ENCODE data around the gene CD247.

Gene CD247

GRCh38 chr1:167492481-167492910, 25.8 kb downstream of the CD247 start:
- no peak overlapping the region for H3K4me3 ChIP-seq (ENCODE audit: low read depth, low read length)
- no peak for DNase-seq (ENCODE audit: low read depth)

- DNase-seq (ENCODE audit: low read depth) = no peak
- H3K4me3 ChIP-seq (ENCODE audit: low read depth, low read length) = no peak overlapping the region
Measured at GRCh38 chr1:167491586-167492461, 26.5 kb downstream of the CD247 start.

GRCh38 chr1:167490765-167491164, 27.6 kb downstream of the CD247 start:
- no peak for DNase-seq (ENCODE audit: low read depth)
- H3K4me3 ChIP-seq (ENCODE audit: low read depth, low read length) = no peak overlapping the region

DNA sequence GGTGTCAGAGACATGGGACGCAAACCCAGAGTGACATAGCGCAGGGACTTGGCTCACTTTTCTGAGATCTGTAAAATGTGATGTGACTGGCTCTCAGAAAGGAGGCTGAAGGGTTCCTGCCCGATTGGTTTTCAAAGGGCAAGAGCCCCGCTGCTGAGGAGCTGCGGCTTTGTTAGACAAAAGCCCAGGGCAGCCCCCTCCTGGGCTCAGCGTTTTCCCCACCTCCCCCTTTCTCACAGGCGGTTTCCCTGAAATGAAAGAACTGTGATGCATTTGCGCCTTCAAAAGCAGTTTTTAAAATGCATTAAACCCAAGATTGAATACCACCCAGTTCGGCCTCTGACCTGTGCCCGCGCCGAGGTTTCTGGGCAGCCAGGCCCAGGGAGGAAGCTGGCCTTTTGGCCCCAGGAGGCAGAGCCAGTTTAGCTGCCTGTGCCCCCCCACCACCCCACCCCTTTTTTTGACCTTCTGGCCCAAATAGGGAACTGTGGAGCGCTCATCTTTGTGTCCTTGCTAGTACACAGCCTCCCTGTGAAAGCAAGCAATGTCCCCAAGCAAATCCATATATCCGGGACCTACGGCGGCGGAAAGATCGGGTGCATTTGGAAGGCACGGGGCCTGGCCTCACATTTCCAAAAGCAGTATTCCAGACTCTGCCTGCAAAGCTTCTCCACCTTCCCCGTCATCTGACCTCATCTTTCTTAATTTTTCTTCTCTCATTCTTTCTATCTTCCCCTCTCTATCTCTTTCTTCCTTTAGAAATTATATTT, 28.6 kb downstream of the CD247 start:
- no peak overlapping the region for H3K4me3 ChIP-seq (ENCODE audit: low read depth, low read length)
- DNase-seq (ENCODE audit: low read depth) = no peak

DNA sequence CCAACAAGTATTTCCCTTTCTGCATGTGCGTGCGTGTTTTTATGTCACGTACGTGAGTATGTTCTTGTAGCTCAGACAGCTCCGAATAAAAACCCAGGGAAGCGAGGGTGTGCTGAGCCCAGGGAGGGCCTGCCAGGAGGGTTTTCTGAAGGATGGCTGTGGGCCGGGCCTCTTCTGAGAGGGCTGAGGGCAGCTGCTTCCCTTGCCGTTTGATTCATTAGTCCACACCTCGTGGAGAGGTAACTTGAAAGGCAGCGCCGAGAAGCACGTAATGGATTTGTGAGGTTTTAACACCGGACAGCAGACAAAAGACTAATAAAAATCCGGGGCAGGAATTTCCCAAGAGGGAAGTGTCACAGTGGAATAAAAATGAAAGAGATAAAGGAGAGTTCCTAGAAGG, 29.5 kb downstream of the CD247 start:
- H3K4me3 ChIP-seq (ENCODE audit: low read depth, low read length) = no peak overlapping the region
- DNase-seq (ENCODE audit: low read depth) = no peak

DNA sequence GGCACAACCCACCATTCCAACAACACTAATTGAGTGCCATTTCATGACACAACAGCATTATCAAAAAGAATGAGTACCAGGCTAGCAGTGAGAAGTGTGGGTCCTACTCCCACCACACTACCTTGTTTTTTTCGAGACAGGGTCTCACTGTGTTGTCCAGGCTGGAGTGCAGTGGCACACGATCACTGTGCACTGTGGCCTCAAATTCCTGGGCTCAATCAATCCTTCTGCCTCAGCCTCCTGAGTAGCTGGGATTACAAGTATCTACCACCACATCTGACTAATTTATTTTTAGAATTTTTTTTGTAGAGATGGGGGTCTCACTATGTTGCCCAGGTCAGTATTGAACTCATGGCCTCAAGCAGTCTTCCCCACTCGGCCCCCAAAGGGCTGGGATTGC, 30.7 kb downstream of the CD247 start:
- no peak for DNase-seq (ENCODE audit: low read depth)
- H3K4me3 ChIP-seq (ENCODE audit: low read depth, low read length) = no peak overlapping the region

GRCh38 chr1:167486090-167486824, 32.1 kb downstream of the CD247 start:
- DNase-seq (ENCODE audit: low read depth) = no peak
- H3K4me3 ChIP-seq (ENCODE audit: low read depth, low read length) = no peak overlapping the region

DNA sequence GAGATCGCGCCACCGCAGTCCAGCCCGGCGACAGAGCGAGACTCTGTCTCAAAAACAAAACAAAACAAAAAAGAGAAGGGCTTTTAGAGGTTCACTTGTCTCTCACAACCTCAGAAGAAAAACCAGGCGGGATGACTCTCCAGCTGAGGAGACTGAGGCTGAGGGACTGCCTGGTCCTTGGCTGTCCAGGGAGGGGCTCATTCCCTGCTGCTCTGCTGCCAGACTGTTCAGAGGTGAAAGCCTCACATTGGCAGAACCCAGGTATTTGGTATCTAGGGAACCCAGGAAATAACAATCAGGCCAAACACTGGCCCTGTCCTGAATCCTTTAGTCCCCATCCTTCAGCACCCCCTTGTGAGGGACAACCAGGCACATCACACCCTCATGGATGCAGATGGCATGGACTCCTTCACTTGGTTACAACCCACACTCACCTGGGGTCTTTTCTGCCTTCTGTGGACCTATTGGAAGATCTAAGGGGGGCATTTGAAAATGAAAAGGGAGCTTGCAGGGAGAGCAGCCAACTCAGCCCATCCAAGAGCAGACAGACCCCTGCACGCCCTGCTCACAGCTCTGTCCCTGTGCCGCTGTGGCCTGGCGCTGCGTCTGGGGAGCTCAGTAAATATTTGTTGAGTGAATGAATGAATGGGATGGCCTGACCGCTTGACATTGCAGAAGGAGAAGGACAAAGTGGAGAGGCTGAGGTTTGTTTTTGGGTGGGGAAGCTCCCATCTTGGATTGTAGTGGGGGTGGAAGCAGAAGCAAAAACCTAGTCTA, 33.4 kb downstream of the CD247 start:
- no peak for DNase-seq (ENCODE audit: low read depth)
- no peak overlapping the region for H3K4me3 ChIP-seq (ENCODE audit: low read depth, low read length)

DNA sequence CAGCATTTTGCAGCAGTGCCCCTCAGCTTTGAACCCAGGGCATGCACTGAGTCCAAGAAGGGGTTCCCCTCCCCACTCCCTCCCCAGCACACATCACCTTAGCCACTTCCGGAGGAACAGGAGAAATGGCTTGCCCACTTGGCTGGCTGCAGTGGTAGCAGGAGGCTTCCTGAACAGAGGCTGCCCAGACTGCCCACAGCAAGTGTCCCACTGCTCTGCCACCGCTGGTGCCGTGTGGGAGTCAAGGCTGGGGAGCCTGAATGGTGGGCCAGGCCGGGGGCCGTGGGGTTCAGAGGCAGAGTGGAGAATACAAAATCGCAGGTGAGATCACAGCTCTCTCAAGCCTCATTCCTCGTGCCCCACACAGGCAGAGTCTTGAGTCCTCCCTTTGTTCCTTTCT, 34.5 kb downstream of the CD247 start:
- no peak for DNase-seq (ENCODE audit: low read depth)
- H3K4me3 ChIP-seq (ENCODE audit: low read depth, low read length) = no peak overlapping the region

DNA sequence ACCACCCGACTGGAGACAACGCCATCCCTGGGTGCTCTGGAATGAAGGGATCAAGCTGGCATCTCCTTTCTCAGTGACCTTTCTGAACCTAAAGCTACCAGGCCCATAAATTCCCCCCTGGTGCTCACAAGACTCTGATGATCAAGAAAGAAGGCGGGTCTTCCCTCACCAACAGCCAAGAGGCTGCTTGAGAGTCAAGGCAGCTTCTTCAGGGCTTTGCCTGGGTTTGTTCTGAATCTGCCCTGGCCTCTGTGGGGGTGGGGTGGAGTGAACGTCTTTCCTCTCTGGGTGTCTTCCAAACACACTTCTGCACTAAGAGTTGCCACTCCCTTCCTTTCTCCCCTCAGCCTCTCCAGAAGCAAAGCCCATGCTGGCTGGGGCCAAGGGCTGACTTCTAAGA, 36.1 kb downstream of the CD247 start:
- no peak overlapping the region for H3K4me3 ChIP-seq (ENCODE audit: low read depth, low read length)
- no peak for DNase-seq (ENCODE audit: low read depth)

DNA sequence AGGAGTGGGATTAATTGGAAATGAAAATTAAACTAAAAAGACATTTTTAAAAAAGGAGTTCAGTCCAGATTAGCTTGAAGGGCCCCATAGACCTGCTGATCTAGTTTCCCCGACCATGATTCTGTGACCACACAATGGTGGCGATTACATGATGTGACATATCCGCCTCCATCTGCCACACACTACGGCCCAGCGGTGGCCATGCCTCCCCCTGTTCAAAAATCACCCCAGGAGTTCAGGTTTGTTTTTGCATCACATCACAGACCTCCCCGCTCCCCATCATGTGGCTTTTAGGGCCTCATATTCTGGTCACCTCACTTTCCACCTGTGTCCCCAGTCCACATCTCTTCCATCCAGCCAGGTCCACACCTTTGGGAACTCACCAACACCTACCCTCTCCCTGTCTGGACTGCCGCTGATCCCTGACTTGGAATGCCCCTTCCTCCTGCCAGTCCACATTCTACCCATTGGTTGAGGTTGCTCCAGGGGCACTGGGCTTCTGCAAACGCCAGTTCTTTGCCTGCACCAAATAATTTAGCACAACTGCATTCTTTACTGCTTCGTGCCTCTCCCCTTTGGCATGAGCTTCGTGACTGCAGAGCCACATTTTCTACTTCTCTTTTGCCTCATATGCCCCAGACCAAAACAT, 38.9 kb downstream of the CD247 start:
- no peak for DNase-seq (ENCODE audit: low read depth)
- H3K4me3 ChIP-seq (ENCODE audit: low read depth, low read length) = no peak overlapping the region

DNA sequence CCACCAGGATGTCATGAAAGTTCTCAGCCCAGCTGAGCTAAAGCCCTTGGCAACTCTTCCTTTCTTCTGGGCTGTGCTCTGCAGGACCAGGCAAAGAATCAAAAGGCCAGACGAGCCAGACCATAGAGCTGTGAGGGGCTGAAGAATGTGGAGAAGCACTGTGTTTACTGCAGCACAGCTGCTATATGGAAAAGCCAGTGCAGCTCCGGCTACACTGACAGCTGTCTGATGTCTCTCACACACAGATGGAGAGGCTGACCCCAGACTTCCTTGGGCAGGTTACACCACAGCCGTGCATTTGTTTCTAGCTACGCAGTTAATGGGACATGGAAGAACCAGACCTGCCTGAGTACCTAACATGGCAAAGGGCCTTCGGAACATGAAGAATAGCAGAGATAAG, 40.3 kb downstream of the CD247 start:
- no peak overlapping the region for H3K4me3 ChIP-seq (ENCODE audit: low read depth, low read length)
- no peak for DNase-seq (ENCODE audit: low read depth)

- H3K4me3 ChIP-seq (ENCODE audit: low read depth, low read length) = no peak overlapping the region
- DNase-seq (ENCODE audit: low read depth) = no peak
Measured at GRCh38 chr1:167476061-167476460, 42.3 kb downstream of the CD247 start.

DNA sequence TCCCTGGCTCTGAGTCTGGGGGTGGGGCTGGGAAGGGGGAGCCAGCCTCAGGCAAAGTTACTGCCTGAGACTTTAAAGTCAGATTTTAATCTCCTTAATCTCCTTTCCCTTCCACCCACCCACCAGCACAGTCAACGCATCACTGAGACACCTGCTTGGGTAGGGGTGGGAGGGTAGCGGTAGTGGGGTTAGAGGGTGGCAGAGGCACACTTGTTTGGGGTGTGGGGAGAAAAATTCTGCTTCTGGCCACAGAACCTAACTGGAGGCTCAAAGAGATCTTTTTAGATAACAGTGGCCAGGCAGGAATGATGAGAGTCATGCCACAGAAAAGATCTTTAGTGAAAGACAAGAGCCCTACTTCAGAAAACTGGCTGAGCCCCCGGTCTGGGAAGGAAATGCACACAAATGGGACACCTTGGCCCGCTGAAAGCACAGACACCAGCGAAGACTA, 44.1 kb downstream of the CD247 start:
- DNase-seq (ENCODE audit: low read depth) = no peak
- H3K4me3 ChIP-seq (ENCODE audit: low read depth, low read length) = no peak overlapping the region

- no peak overlapping the region for H3K4me3 ChIP-seq (ENCODE audit: low read depth, low read length)
- no peak for DNase-seq (ENCODE audit: low read depth)
Measured at GRCh38 chr1:167473761-167474160, 44.6 kb downstream of the CD247 start.

GRCh38 chr1:167472752-167473521, 45.4 kb downstream of the CD247 start:
- peak; percentile 20 for DNase-seq (ENCODE audit: low read depth)
- H3K4me3 ChIP-seq (ENCODE audit: low read depth, low read length) = no peak overlapping the region

DNA sequence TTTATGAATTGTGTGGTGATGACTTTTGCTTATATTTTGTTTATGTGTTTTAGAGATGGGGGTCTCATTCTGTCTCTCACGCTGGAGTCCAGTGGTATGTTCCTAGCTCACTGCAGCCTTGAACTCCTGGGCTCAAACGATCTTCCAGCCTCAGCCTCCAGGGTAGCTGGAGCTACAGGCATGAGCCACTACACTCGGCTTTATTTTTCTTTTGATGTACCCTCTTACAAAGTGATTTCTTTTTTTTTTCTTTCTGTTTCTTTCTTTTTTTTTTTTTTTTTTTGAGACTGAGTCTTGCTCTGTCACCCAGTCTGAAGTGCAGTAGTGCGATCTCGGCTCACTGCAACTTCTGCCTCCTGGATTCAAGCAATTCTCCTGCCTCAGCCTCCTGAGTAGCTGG, 46.8 kb downstream of the CD247 start:
- DNase-seq (ENCODE audit: low read depth) = no peak
- no peak overlapping the region for H3K4me3 ChIP-seq (ENCODE audit: low read depth, low read length)

- H3K4me3 ChIP-seq (ENCODE audit: low read depth, low read length) = no peak overlapping the region
- no peak for DNase-seq (ENCODE audit: low read depth)
Measured at GRCh38 chr1:167469280-167469965, 48.9 kb downstream of the CD247 start.
